BLaER1 (cell line): ENCODE results near the gene TIPARP.
"Not testable (repeated sequence)": the region's sequence is repeated elsewhere in the genome, so short reads cannot be mapped to it uniquely, and the experiment has no call there.

Source experiments
- H3K27ac ChIP-seq: shearing (Covaris generic); formaldehyde crosslinking; 2 replicates; pipeline ENCODE4 v1.8.1; 2022
- H3K27me3 ChIP-seq: shearing (Covaris generic); formaldehyde crosslinking; 2 replicates; pipeline ENCODE4 v1.8.1; 2022
- H3K36me3 ChIP-seq: shearing (Covaris generic); formaldehyde crosslinking; 2 replicates; pipeline ENCODE4 v1.8.1; 2022
- H3K4me1 ChIP-seq: shearing (Covaris generic); formaldehyde crosslinking; 2 replicates; pipeline ENCODE4 v1.8.1; 2022
- H3K4me2 ChIP-seq: shearing (Covaris generic); formaldehyde crosslinking; 2 replicates; pipeline ENCODE4 v1.8.1; 2022
- H3K4me3 ChIP-seq: shearing (Covaris generic); formaldehyde crosslinking; 2 replicates; pipeline ENCODE4 v1.8.1; 2022
- H3K9ac ChIP-seq: shearing (Covaris generic); formaldehyde crosslinking; 2 replicates; pipeline ENCODE4 v1.8.1; 2022
- H3K9me3 ChIP-seq: shearing (Covaris generic); formaldehyde crosslinking; 2 replicates; pipeline ENCODE4 v1.8.1; 2022
- H4K20me1 ChIP-seq: shearing (Covaris generic); formaldehyde crosslinking; 2 replicates; pipeline ENCODE4 v1.8.1; 2022
- Cebpa-rat ChIP-seq: shearing (Covaris generic); IDR thresholded peaks from 2 replicates; pipeline ENCODE4 v1.8.1; 2022

The TIPARP gene

GRCh38 chr3:156646958-156647357 is 27.4 kb upstream of the TIPARP start:
- Histone ChIP-seq H3K4me2 (no peak overlapping the region), H3K27me3 (no peaks in the 10 kb centered on the region), H3K4me3 (no peak overlapping the region), H3K4me1 (peaks cover 47% of the 10 kb centered on the region), H4K20me1 (no peaks in the 10 kb centered on the region), H3K9ac (no peak overlapping the region), H3K36me3 (no peaks in the 10 kb centered on the region), H3K9me3 (no peaks in the 10 kb centered on the region), H3K27ac (no peak overlapping the region)
- TF ChIP-seq Cebpa-rat: no peak

DNA sequence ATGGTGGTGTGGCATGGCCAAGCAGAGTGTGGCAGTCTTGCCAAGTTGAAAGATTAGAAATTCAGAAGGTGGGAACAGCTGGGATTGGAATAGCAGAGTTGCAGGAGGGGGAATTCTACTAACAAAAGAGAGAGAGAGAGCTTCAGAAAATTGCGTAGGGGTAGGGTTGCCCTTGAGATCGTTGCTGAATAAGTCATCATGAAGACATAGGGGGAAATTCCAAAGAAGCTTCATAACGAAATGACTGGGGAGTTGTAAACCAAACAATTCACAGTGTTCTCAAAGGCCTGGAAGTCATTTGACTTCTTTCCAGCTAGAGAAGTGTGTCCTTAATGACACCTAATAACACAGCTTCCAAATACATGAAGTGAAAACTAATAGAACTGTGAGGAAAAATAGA is 26.3 kb upstream of the TIPARP start:
- TF ChIP-seq Cebpa-rat: no peak
- Histone ChIP-seq H4K20me1 (no peaks in the 10 kb centered on the region), H3K27me3 (no peaks in the 10 kb centered on the region), H3K4me1 (peaks cover 36% of the 10 kb centered on the region), H3K4me3 (no peak overlapping the region), H3K4me2 (no peak overlapping the region), H3K36me3 (no peaks in the 10 kb centered on the region), H3K27ac (no peak overlapping the region), H3K9ac (no peak overlapping the region), H3K9me3 (no peaks in the 10 kb centered on the region)

GRCh38 chr3:156649681-156650080 is 24.7 kb upstream of the TIPARP start:
- Histone ChIP-seq H3K4me1 (peaks cover 20% of the 10 kb centered on the region), H3K36me3 (no peaks in the 10 kb centered on the region), H3K4me2 (no peak overlapping the region), H3K27ac (no peak overlapping the region), H3K27me3 (no peaks in the 10 kb centered on the region), H4K20me1 (no peaks in the 10 kb centered on the region), H3K4me3 (no peak overlapping the region), H3K9ac (no peak overlapping the region), H3K9me3 (no peaks in the 10 kb centered on the region)
- no peak for TF ChIP-seq Cebpa-rat

DNA sequence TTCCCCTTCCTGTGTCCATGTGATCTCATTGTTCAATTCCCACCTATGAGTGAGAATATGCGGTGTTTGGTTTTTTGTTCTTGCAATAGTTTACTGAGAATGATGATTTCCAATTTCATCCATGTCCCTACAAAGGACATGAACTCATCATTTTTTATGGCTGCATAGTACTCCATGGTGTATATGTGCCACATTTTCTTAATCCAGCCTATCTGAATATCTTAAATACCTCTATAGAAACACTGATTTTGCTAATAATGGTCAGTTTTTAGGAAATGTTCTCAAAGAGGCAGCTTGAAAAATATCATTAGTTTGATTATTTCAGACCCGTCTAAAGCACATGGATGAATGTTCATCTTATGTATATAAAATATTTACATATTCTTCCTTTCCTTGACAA is 21.7 kb upstream of the TIPARP start:
- H3K4me3 ChIP-seq, H3K27ac ChIP-seq, H3K36me3 ChIP-seq, H3K27me3 ChIP-seq, H3K9ac ChIP-seq, H4K20me1 ChIP-seq, H3K9me3 ChIP-seq, H3K4me2 ChIP-seq: not testable (repeated sequence)
- peaks cover 12% of the 10 kb centered on the region; the same call in 1 of the 2 replicates for H3K4me1 ChIP-seq

- Histone ChIP-seq H4K20me1 (no peaks in the 10 kb centered on the region), H3K4me3 (no peak overlapping the region), H3K9me3 (no peaks in the 10 kb centered on the region), H3K36me3 (no peaks in the 10 kb centered on the region), H3K27me3 (no peaks in the 10 kb centered on the region), H3K4me2 (no peak overlapping the region), H3K4me1 (peaks cover 12% of the 10 kb centered on the region; the same call in 1 of the 2 replicates), H3K9ac (no peak overlapping the region), H3K27ac (no peak overlapping the region)
- TF ChIP-seq Cebpa-rat: no peak
These were observed 19.6 kb upstream of the TIPARP start for GRCh38 chr3:156654834-156655233.

GRCh38 chr3:156655819-156656550 is 18.4 kb upstream of the TIPARP start:
- Histone ChIP-seq H3K4me1 (peaks cover 7% of the 10 kb centered on the region; the same call in 1 of the 2 replicates), H4K20me1 (no peaks in the 10 kb centered on the region), H3K4me2 (no peak overlapping the region), H3K27me3 (no peaks in the 10 kb centered on the region), H3K36me3 (no peaks in the 10 kb centered on the region), H3K27ac (no peak overlapping the region), H3K9me3 (no peaks in the 10 kb centered on the region), H3K4me3 (no peak overlapping the region), H3K9ac (no peak overlapping the region)
- TF ChIP-seq Cebpa-rat: no peak

DNA sequence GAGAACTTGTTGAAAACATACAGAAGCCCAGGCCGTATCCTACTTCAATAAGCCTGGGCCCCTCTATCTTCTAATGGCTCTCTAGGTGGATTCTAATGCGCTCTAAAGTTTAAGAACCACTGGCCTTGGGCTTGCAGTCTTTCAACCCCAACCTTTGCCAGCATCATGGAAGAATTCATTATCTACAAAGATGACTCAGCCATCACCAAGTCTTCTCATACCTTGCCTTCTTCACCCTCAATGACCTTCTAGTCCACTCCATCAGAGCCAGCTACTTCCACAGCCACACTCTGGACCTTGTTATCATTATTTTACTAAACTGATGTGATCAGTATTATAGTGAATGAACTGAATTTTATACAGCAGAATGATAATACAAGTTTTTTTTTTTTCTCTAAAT is 16.9 kb upstream of the TIPARP start:
- Histone ChIP-seq H3K4me3 (no peak overlapping the region), H3K9ac (no peak overlapping the region), H3K27ac (no peak overlapping the region), H4K20me1 (no peaks in the 10 kb centered on the region), H3K27me3 (no peaks in the 10 kb centered on the region), H3K9me3 (no peaks in the 10 kb centered on the region), H3K4me1 (peaks cover 11% of the 10 kb centered on the region; the same call in 1 of the 2 replicates), H3K4me2 (no peak overlapping the region), H3K36me3 (no peaks in the 10 kb centered on the region)
- no peak for TF ChIP-seq Cebpa-rat

DNA sequence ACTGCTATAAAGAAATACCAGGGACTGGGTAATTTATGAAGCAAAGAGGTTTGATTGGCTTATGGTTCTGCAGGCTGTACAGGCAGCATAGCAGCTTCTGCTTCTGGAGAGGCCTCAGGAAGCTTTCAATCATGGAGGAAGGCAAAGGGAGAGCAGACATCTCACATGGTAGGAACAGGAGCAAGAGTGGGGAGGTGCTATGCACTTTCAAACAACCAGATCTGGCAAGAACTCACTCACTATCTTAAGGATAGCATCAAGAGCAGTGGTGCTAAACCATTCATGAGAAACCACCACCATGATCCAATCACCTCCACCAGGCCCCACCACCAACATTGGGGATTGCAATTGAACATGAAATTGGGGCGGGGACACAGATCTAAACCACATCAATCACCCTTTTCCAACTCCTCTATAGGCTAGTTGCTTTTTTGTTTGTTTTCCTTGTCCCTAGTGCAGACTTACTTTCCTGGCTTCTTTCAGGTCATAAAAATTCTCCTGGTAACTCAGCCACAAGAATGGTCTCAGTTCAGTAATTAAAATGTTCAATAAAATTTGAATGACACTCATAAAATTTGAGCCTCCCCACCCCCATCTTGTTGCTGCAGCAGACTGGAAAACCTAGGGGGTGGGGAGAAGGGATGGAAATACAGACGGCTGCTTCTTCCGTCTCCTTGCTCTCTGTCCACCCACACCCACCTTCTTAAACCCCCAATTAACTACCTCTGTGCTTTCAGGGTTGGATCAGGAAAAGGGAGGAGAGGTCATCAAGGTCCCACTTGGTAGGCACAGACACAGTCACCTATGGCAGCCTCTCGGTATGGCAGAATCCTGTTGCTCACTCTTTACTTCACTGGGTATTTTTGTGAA is 16.3 kb upstream of the TIPARP start:
- H3K4me3 ChIP-seq: no peak overlapping the region
- H3K9ac ChIP-seq: no peak overlapping the region
- H3K27me3 ChIP-seq: no peaks in the 10 kb centered on the region
- no peak for TF ChIP-seq Cebpa-rat
- no peaks in the 10 kb centered on the region for H3K36me3 ChIP-seq
- no peaks in the 10 kb centered on the region for H4K20me1 ChIP-seq
- no peak overlapping the region for H3K27ac ChIP-seq
- no peak overlapping the region for H3K4me2 ChIP-seq
- H3K9me3 ChIP-seq: no peaks in the 10 kb centered on the region
- peaks cover 11% of the 10 kb centered on the region; the same call in 1 of the 2 replicates for H3K4me1 ChIP-seq

- Histone ChIP-seq H3K27ac (no peak overlapping the region), H3K36me3 (no peaks in the 10 kb centered on the region), H3K4me3 (no peak overlapping the region), H3K9ac (no peak overlapping the region), H3K9me3 (no peaks in the 10 kb centered on the region), H4K20me1 (no peaks in the 10 kb centered on the region), H3K4me2 (no peak overlapping the region), H3K4me1 (peaks cover 12% of the 10 kb centered on the region), H3K27me3 (no peaks in the 10 kb centered on the region)
- no peak for TF ChIP-seq Cebpa-rat
These were observed 15.7 kb upstream of the TIPARP start for GRCh38 chr3:156658732-156659090.

DNA sequence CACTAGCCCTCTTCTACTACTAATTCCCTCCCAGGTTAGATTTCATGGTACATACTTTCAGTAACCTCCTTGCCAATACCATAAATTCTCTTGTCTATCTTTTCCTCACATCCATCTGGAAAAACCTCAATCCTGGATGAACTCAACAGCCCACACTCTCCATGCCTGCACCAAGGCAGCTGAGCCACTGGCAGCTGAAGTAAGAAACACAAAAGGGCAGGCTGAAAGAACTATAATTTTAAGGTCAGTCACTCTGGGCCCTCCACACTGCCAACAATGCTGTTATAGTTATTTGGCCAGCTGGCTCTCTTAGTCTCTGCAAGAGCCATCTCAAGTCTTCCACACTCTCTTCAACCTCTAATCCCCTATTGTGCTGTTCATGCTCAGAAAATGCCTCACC is 15.1 kb upstream of the TIPARP start:
- Histone ChIP-seq H3K4me2 (no peak overlapping the region), H3K27me3 (no peaks in the 10 kb centered on the region), H3K9ac (no peak overlapping the region), H3K4me3 (no peak overlapping the region), H4K20me1 (no peaks in the 10 kb centered on the region), H3K4me1 (peaks cover 18% of the 10 kb centered on the region), H3K9me3 (no peaks in the 10 kb centered on the region), H3K36me3 (no peaks in the 10 kb centered on the region), H3K27ac (no peak overlapping the region)
- no peak for TF ChIP-seq Cebpa-rat
